ENCODE data around the gene OSMR. TPM values are rescaled to one million over a fixed set of nuclear protein-coding genes. Genes with fewer than 3 reads are reported as not detected.
"Not testable (repeated sequence)": the region's sequence is repeated elsewhere in the genome, so short reads cannot be mapped to it uniquely, and the experiment has no call there.

The OSMR gene
- total and polyA plus RNA-seq, 3 donors from 2014 or later = 12.9 to 18.3 (median 13.5) TPM

GRCh38 chr5:38847559-38848347 is 1.9 kb downstream of the OSMR start:
- no peak for DNase-seq
- Histone ChIP-seq H3K9me3 (no peaks in the 10 kb centered on the region), H3K36me3 (ENCODE audit: low read depth, missing control alignments) (no peaks in the 10 kb centered on the region), H3K4me3 (no peak overlapping the region), H3K4me1 (no peaks in the 10 kb centered on the region), H3K27ac (peak overlapping the region in 1 of 2 donors; percentile 88), H3K27me3 (no peaks in the 10 kb centered on the region)
- WGBS, 2 donors = 42 to 57% methylated on average over 9 of the region's 9 CpGs
- TF ChIP-seq CTCF (IDR thresholded peaks at IDR 0.05) (no peak), POLR2A (IDR thresholded peaks at IDR 0.05) (no peak)
- intact Hi-C loops (cut with DNase I; ENCODE audit: low total_unique reads) = no loop called here

- Histone ChIP-seq H3K4me3 (no peak overlapping the region), H3K36me3 (ENCODE audit: low read depth, missing control alignments) (no peaks in the 10 kb centered on the region), H3K9me3 (no peaks in the 10 kb centered on the region), H3K27me3 (no peaks in the 10 kb centered on the region), H3K4me1 (no peaks in the 10 kb centered on the region), H3K27ac (no peak overlapping the region)
- TF ChIP-seq POLR2A (IDR thresholded peaks at IDR 0.05) = no peak
- TF ChIP-seq CTCF (IDR thresholded peaks at IDR 0.05) = no peak
- intact Hi-C loops (cut with DNase I; ENCODE audit: low total_unique reads) = no loop called here
- DNase-seq = no peak
- 78 to 88% methylated on average over 2 of the region's 2 CpGs for WGBS, 2 donors
Observed at GRCh38 chr5:38848637-38849036, 2.8 kb downstream of the OSMR start.

- H3K4me3 ChIP-seq; H3K36me3 ChIP-seq (ENCODE audit: low read depth, missing control alignments); H3K27me3 ChIP-seq; H3K27ac ChIP-seq; H3K4me1 ChIP-seq; H3K9me3 ChIP-seq; intact Hi-C loops (cut with DNase I; ENCODE audit: low total_unique reads); DNase-seq: not testable (repeated sequence)
- WGBS, 2 donors = 87 to 93% methylated on average over 5 of the region's 5 CpGs
Observed at GRCh38 chr5:38851640-38852039, 5.8 kb downstream of the OSMR start.

- intact Hi-C loops (cut with DNase I; ENCODE audit: low total_unique reads) = no loop called here
- Histone ChIP-seq H3K4me1 (no peaks in the 10 kb centered on the region), H3K9me3 (no peaks in the 10 kb centered on the region), H3K36me3 (ENCODE audit: low read depth, missing control alignments) (no peaks in the 10 kb centered on the region), H3K27ac (no peak overlapping the region), H3K4me3 (no peak overlapping the region), H3K27me3 (no peaks in the 10 kb centered on the region)
- no peak for DNase-seq
- WGBS, 2 donors = 89 to 92% methylated on average over 6 of the region's 6 CpGs
- no peak for TF ChIP-seq POLR2A (IDR thresholded peaks at IDR 0.05)
- TF ChIP-seq CTCF (IDR thresholded peaks at IDR 0.05) = no peak
Observed at GRCh38 chr5:38853753-38854470, 8.1 kb downstream of the OSMR start.

GRCh38 chr5:38854907-38855306 is 9.1 kb downstream of the OSMR start:
- H3K36me3 ChIP-seq (ENCODE audit: low read depth, missing control alignments) = no peaks in the 10 kb centered on the region
- H3K9me3 ChIP-seq = no peaks in the 10 kb centered on the region
- no peak for DNase-seq
- TF ChIP-seq POLR2A (IDR thresholded peaks at IDR 0.05) (no peak), CTCF (IDR thresholded peaks at IDR 0.05) (no peak)
- H3K27ac ChIP-seq = no peak overlapping the region
- WGBS, 2 donors = 77 to 81% methylated on average over 7 of the region's 7 CpGs
- H3K4me3 ChIP-seq = no peak overlapping the region
- H3K27me3 ChIP-seq = no peaks in the 10 kb centered on the region
- intact Hi-C loops (cut with DNase I; ENCODE audit: low total_unique reads) = no loop called here
- no peaks in the 10 kb centered on the region for H3K4me1 ChIP-seq

All from testis (tissue), 3 donors.